ENCODE measurements around the gene CYP2D6.

DNA sequence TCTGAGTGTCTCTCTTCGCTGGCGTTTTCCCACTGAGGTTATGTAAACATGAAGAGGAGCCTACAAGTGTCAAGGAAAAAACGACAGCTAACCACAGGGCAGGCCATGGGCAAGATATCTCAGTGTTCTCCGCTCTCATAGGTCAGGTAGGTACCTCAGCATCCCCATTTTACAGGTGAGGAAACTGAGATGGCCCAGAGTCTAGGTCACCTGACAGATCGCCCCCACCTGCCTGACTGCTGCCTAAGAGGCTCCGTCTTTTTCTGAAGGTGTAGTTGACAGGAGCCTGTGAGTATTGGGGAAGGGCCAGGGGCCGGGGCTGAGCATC lies 39.2 kb downstream of the CYP2D6 start:
- TF ChIP-seq POLR2A (IDR thresholded peaks at IDR 0.05; ENCODE audit: low read depth, low read length) (no peak), TAF1 (IDR thresholded peaks at IDR 0.05; ENCODE audit: borderline replicate concordance, low read depth, low read length) (no peak)

Data from GM12892 (cell line).